Activated T-cell treated with anti-CD3 and anti-CD28 coated beads, Interleukin-2, amount 50 U/mL, for 4 hours (primary cell): ENCODE results near the gene ANXA6. TPM values are rescaled to one million over a fixed set of nuclear protein-coding genes. Genes with fewer than 3 reads are reported as not detected.
A peak's percentile ranks its signal among the peaks of the same experiment; 100 is the strongest.

Source experiments
- ATAC-seq, 2 donors: fragments of 200-7000 bp; cut with Tn5 transposase; one replicate each; pipeline ENCODE4 v1.10.0; 2021
- DNase-seq: peaks from one replicate; pipeline ENCODE4 v3.0.0-alpha.2; 2020
- H3K27me3 Mint-ChIP-seq: one replicate; pipeline ENCODE4 v1.8.0; 2021; ENCODE audit warnings: low read depth, mixed read lengths
- H3K36me3 Mint-ChIP-seq: one replicate; pipeline ENCODE4 v1.8.0; 2022; ENCODE audit warnings: mixed read lengths; ENCODE audit not compliant: insufficient read depth
- H3K4me1 Mint-ChIP-seq: one replicate; pipeline ENCODE4 v1.8.0; 2021; ENCODE audit warnings: low read depth, mixed read lengths
- H3K4me3 Mint-ChIP-seq: one replicate; pipeline ENCODE4 v1.8.0; 2021; ENCODE audit warnings: mild to moderate bottlenecking, moderate library complexity, mixed read lengths
- H3K9me3 Mint-ChIP-seq: one replicate; pipeline ENCODE4 v1.8.0; 2021; ENCODE audit warnings: mixed read lengths
- total RNA-seq, 3 donors: library from RNA; stranded (reverse); gene quantifications; one replicate each; pipeline ENCODE4 v1.2.1, GENCODE V29; 2021

The ANXA6 gene
- total RNA-seq, 3 donors from 2014 or later: 102 to 156 (median 128) TPM

DNA sequence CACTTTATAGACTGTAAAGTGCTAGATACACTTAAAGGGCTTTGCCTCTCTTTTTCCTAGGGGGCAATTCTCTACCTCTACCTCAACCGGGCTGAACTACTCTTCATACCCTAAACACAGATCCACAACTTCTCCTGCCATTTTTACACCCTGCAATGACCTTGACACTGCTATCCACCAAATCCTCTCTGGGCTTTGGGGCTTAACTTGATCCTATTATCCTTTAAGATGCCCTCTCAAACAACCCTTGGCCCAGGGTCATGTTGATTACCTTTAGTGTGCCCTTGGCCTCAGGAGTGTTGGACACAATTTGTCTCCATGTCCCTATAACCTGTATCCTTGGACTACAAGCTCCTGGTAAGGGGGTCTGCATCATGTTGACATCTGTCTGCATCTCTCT, 19.5 kb downstream of the ANXA6 start:
- H3K4me1 Mint-ChIP-seq: peaks cover 85% of the 10 kb centered on the region
- DNase-seq (no peak), ATAC-seq (no peak)
- no peaks in the 10 kb centered on the region for H3K27me3 Mint-ChIP-seq
- H3K9me3 Mint-ChIP-seq: no peaks in the 10 kb centered on the region
- no peak overlapping the region for H3K4me3 Mint-ChIP-seq
- H3K36me3 Mint-ChIP-seq: peaks cover 45% of the 10 kb centered on the region

- Mint-ChIP-seq H3K36me3 (peaks cover 49% of the 10 kb centered on the region), H3K4me3 (no peak overlapping the region), H3K27me3 (no peaks in the 10 kb centered on the region), H3K9me3 (no peaks in the 10 kb centered on the region), H3K4me1 (peaks cover 82% of the 10 kb centered on the region)
- ATAC-seq (no peak), DNase-seq (no peak)
Measured at GRCh38 chr5:151137067-151137825, 20.3 kb downstream of the ANXA6 start.

- no peaks in the 10 kb centered on the region for H3K9me3 Mint-ChIP-seq
- H3K36me3 Mint-ChIP-seq: peaks cover 60% of the 10 kb centered on the region
- H3K27me3 Mint-ChIP-seq: no peaks in the 10 kb centered on the region
- ATAC-seq: no peak
- no peak for DNase-seq
- no peak overlapping the region for H3K4me3 Mint-ChIP-seq
- H3K4me1 Mint-ChIP-seq: peaks cover 74% of the 10 kb centered on the region
Measured at GRCh38 chr5:151134228-151134627, 23.4 kb downstream of the ANXA6 start.

DNA sequence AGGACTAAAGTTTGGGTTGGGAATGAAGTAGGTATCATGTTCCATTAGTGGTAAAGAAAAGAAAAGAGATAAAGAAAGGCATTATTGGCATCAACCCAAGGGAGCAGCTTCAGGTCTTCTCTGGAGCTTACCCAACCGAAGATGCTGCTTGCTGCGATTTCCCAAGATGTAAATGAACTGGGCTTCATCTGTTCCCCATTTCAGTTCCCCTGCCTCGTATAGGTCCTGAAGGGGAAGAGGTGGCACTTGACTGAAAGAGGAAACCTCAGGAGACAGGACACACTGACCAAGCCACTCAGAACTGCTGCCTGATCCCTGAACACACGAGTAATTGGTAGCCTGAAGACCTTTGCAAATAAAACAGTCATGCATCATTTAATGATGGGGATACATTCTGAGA, 24.6 kb downstream of the ANXA6 start:
- peaks cover 59% of the 10 kb centered on the region for H3K36me3 Mint-ChIP-seq

GRCh38 chr5:151130922-151131891, 26.4 kb downstream of the ANXA6 start:
- ATAC-seq: peak; percentile 74 to 79
- DNase-seq: no peak
- H3K36me3 Mint-ChIP-seq: peaks cover 54% of the 10 kb centered on the region
- H3K9me3 Mint-ChIP-seq: no peaks in the 10 kb centered on the region
- H3K4me3 Mint-ChIP-seq: peak overlapping the region; percentile 11
- peaks cover 74% of the 10 kb centered on the region for H3K4me1 Mint-ChIP-seq
- no peaks in the 10 kb centered on the region for H3K27me3 Mint-ChIP-seq

More for the DNA sequence above, 24.6 kb downstream of the ANXA6 start:
- Mint-ChIP-seq H3K9me3 (no peaks in the 10 kb centered on the region), H3K4me3 (no peak overlapping the region), H3K4me1 (peaks cover 71% of the 10 kb centered on the region), H3K27me3 (no peaks in the 10 kb centered on the region)
- no peak for DNase-seq
- no peak for ATAC-seq

DNA sequence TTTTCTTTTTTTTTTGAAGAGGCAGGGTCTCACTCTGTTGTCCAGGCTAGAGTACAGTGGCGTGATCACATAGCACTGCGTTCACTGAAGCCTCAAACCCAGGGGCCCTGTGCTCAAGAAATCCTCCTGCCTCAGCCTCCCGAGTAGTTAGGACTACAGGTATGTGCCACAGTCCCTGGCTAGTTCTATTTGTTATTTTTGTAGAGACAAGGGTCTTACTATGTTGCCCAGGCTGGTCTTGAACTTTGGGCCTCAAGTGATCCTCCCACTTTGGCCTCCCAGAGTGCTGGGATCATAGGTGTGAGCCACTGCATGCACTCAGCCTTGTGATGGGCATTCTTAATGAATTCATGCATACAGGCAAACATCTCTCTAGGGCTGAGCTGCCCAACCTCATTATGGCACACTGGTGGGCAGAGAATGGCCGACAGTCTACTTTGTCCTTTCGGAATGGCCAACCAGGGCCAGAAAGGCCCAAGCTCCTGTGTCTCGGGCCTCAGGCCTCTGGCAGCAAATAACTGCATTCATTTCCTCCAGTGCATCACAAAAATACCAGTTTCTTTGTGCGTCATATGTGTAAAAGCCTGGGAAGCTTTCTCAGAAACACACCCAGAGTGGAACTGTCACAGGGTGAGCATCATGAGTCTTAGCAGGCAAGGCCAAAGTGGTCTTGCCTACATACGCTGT, 27.2 kb downstream of the ANXA6 start:
- H3K4me1 Mint-ChIP-seq: peaks cover 82% of the 10 kb centered on the region
- H3K36me3 Mint-ChIP-seq: peaks cover 53% of the 10 kb centered on the region
- ATAC-seq (no peak), DNase-seq (no peak)
- H3K9me3 Mint-ChIP-seq: no peaks in the 10 kb centered on the region
- no peaks in the 10 kb centered on the region for H3K27me3 Mint-ChIP-seq
- no peak overlapping the region for H3K4me3 Mint-ChIP-seq

DNA sequence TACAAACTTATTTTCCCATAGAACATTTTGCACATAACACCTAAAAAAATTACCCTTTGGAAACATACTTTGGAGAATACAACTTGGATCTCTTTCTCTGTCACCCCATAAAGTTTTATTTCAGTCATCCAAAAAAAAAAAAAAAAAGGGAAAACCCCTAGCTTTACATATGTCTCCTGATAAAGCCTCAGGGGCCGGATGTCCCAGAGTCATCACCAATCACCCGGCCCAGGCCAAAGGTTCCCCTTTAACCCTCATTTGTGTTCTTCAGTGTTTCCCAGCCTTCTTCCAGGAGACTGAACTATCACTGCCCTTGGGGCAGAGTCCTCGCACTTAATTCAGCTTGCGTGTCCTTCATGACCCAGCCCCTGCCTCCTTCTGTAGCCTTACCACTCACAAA, 28.8 kb downstream of the ANXA6 start:
- Mint-ChIP-seq H3K36me3 (peaks cover 55% of the 10 kb centered on the region), H3K27me3 (no peaks in the 10 kb centered on the region), H3K4me1 (peaks cover 82% of the 10 kb centered on the region), H3K9me3 (no peaks in the 10 kb centered on the region), H3K4me3 (no peak overlapping the region)
- ATAC-seq: no peak
- DNase-seq: no peak

DNA sequence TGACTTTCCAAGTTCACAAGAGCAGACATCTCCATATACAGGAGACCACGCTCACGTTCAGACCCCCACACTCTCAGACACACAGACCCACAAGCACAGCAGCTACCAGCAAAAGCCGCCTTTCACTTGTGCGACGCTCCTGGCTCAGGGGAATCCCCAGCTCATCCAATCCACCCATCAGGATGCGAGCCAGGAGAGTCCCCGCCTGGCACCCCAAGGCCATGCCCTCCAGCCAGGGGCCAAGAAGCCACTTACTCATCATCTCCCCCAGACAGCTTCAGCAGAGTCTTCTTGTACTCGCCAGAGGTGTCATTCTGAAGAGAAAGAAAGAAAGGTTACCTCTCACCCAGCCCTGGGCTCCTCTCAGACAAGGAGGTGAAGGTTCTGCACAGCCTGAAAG, 29.7 kb downstream of the ANXA6 start:
- no peak overlapping the region for H3K4me3 Mint-ChIP-seq
- peaks cover 79% of the 10 kb centered on the region for H3K4me1 Mint-ChIP-seq
- ATAC-seq (no peak), DNase-seq (no peak)
- peaks cover 51% of the 10 kb centered on the region for H3K36me3 Mint-ChIP-seq
- H3K27me3 Mint-ChIP-seq: no peaks in the 10 kb centered on the region
- H3K9me3 Mint-ChIP-seq: no peaks in the 10 kb centered on the region

DNA sequence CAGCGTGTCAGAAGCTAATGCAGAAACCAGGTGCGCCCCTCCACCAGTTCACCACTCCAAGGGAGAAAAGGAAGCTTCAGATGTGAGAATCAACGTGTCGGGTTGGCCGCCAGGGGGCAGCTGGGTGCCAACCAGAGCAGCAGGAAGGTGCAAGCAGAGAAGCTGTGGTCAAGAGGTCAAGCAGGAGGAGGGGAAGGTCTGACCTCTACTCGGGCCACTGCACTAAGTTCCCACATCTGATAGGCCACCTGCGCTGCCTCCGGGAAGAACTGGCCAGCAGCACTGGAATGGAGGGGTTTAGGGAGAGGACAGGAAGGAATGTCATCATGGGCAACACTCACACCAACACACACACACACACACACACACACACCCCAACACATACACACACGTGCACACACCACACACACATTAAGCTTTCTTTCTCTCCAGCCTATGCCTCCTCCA, 31.4 kb downstream of the ANXA6 start:
- DNase-seq (peak; percentile 65), ATAC-seq (peak; percentile 26 to 54)
- H3K4me1 Mint-ChIP-seq: peaks cover 65% of the 10 kb centered on the region
- no peak overlapping the region for H3K4me3 Mint-ChIP-seq
- no peaks in the 10 kb centered on the region for H3K27me3 Mint-ChIP-seq
- peaks cover 50% of the 10 kb centered on the region for H3K36me3 Mint-ChIP-seq
- no peaks in the 10 kb centered on the region for H3K9me3 Mint-ChIP-seq

DNA sequence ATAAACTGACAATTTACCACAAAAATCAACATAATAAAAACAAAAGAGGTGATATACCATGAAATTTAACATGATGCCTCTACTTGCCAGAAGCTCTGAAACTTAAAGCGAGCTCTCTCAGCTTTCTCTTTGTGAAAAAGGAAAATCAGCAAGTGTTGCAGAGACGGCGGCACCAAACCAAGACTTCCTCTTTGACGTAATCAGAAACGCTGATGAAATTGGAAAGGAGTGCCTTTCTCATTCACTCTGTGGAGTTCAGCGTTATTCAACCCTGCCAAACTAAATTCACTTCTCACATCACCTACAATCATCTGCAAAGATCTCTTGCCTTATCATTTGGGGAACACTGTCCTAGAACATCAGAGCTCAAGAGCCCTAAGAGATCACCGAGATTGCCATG, 32.2 kb downstream of the ANXA6 start:
- no peak for DNase-seq

GRCh38 chr5:151123897-151124751, 33.5 kb downstream of the ANXA6 start:
- H3K4me3 Mint-ChIP-seq: peak overlapping the region; percentile 40
- DNase-seq: peak; percentile 53
- peaks cover 53% of the 10 kb centered on the region for H3K4me1 Mint-ChIP-seq
- peak; percentile 54 to 63 for ATAC-seq
- no peaks in the 10 kb centered on the region for H3K27me3 Mint-ChIP-seq
- H3K9me3 Mint-ChIP-seq: no peaks in the 10 kb centered on the region
- H3K36me3 Mint-ChIP-seq: peaks cover 52% of the 10 kb centered on the region

More for the DNA sequence above, 32.2 kb downstream of the ANXA6 start:
- H3K4me1 Mint-ChIP-seq: peaks cover 58% of the 10 kb centered on the region
- peak; percentile 31 to 48 for ATAC-seq
- peaks cover 51% of the 10 kb centered on the region for H3K36me3 Mint-ChIP-seq
- no peak overlapping the region for H3K4me3 Mint-ChIP-seq
- H3K9me3 Mint-ChIP-seq: no peaks in the 10 kb centered on the region
- no peaks in the 10 kb centered on the region for H3K27me3 Mint-ChIP-seq

DNA sequence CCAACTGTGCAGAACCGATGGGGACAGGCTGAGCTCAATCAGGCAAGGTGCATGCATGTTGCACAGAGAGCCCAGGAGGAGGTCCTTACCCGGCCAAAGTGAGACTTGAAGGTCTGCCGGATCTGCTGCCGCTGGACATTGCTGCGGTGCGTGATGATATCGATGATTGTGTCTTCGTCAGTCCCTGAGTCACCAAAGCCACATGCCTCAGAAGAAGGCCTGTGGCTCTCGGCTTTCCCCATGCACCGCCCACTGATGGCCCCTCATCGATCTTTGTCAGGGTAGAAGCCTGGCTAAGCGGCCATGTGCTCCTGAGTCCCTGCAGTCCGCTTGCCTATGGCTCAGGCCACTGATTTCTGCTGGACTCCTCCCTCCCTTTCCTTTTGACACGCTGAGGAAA, 34.8 kb downstream of the ANXA6 start:
- H3K4me1 Mint-ChIP-seq: peaks cover 43% of the 10 kb centered on the region

GRCh38 chr5:151121665-151122064, 35.9 kb downstream of the ANXA6 start:
- ATAC-seq: no peak

More for the DNA sequence above, 34.8 kb downstream of the ANXA6 start:
- Mint-ChIP-seq H3K27me3 (no peaks in the 10 kb centered on the region), H3K9me3 (no peaks in the 10 kb centered on the region), H3K36me3 (peaks cover 45% of the 10 kb centered on the region), H3K4me3 (no peak overlapping the region)
- DNase-seq (no peak), ATAC-seq (no peak)

More at GRCh38 chr5:151121665-151122064, 35.9 kb downstream of the ANXA6 start:
- peaks cover 45% of the 10 kb centered on the region for H3K36me3 Mint-ChIP-seq
- no peak overlapping the region for H3K4me3 Mint-ChIP-seq
- no peaks in the 10 kb centered on the region for H3K27me3 Mint-ChIP-seq
- no peaks in the 10 kb centered on the region for H3K9me3 Mint-ChIP-seq
- H3K4me1 Mint-ChIP-seq: peaks cover 32% of the 10 kb centered on the region
- DNase-seq: no peak
